ENCODE results near the gene RASEF.
"Not testable (repeated sequence)": the region's sequence is repeated elsewhere in the genome, so short reads cannot be mapped to it uniquely, and the experiment has no call there.

RASEF gene

GRCh38 chr9:82970359-82970758 is 92.6 kb downstream of the RASEF start:
- DNase-seq (ENCODE audit: low read depth in 2 of 2) = no peak

GRCh38 chr9:82969291-82969690 is 93.7 kb downstream of the RASEF start:
- no peak for DNase-seq (ENCODE audit: low read depth in 2 of 2)

GRCh38 chr9:82968816-82969215 is 94.1 kb downstream of the RASEF start:
- no peak for DNase-seq (ENCODE audit: low read depth in 2 of 2)

- no peak for DNase-seq (ENCODE audit: low read depth in 2 of 2)
These were observed 94.6 kb downstream of the RASEF start for GRCh38 chr9:82968388-82968787.

- no peak for DNase-seq (ENCODE audit: low read depth in 2 of 2)
These were observed 101.3 kb downstream of the RASEF start for GRCh38 chr9:82961504-82962125.

- DNase-seq (ENCODE audit: low read depth in 2 of 2) = no peak
These were observed 105.2 kb downstream of the RASEF start for GRCh38 chr9:82957529-82958379.

GRCh38 chr9:82949203-82949602 is 113.7 kb downstream of the RASEF start:
- DNase-seq (ENCODE audit: low read depth in 2 of 2) = no peak

- DNase-seq (ENCODE audit: low read depth in 2 of 2) = no peak
These were observed 122.6 kb downstream of the RASEF start for GRCh38 chr9:82940376-82940775.

GRCh38 chr9:82939451-82939850 is 123.5 kb downstream of the RASEF start:
- DNase-seq (ENCODE audit: low read depth in 2 of 2) = no peak

GRCh38 chr9:82938426-82939218 is 124.3 kb downstream of the RASEF start:
- DNase-seq (ENCODE audit: low read depth in 2 of 2) = no peak

- DNase-seq (ENCODE audit: low read depth in 2 of 2) = not testable (repeated sequence)
These were observed 126.4 kb downstream of the RASEF start for GRCh38 chr9:82936561-82936960.

- DNase-seq (ENCODE audit: low read depth in 2 of 2) = no peak
These were observed 128.0 kb downstream of the RASEF start for GRCh38 chr9:82934949-82935348.

GRCh38 chr9:82934025-82934424 is 128.9 kb downstream of the RASEF start:
- not testable (repeated sequence) for DNase-seq (ENCODE audit: low read depth in 2 of 2)

- no peak for DNase-seq (ENCODE audit: low read depth in 2 of 2)
These were observed 132.8 kb downstream of the RASEF start for GRCh38 chr9:82930116-82930515.
